Body of pancreas (tissue), 4 donors: ENCODE results near the gene LRWD1.
"Not testable (repeated sequence)": the region's sequence is repeated elsewhere in the genome, so short reads cannot be mapped to it uniquely, and the experiment has no call there.

Source experiments
- CTCF ChIP-seq, 7 experiments: fragments of 450-650 bp in 4 of 7; fragments of 200-600 bp in 3 of 7; sonication (generic) in 3 of 7; IDR thresholded peaks; one replicate each; pipeline ENCODE4 v1.5.1; 2016 to 2019; ENCODE audit warnings: antibody characterized with exemption in 7 of 7
- POLR2A ChIP-seq, 3 donors: fragments of 450-650 bp; IDR thresholded peaks; one replicate each; pipeline ENCODE4 v1.6.1; 2016; ENCODE audit warnings: antibody characterized with exemption in 3 of 3, mild to moderate bottlenecking in 2 of 3

- not testable (repeated sequence) for TF ChIP-seq CTCF, POLR2A (IDR thresholded peaks at IDR 0.05)
Observed at GRCh38 chr7:102515889-102516288, 51.1 kb downstream of the LRWD1 start.
